Sigmoid colon (tissue), 3 donors: ENCODE measurements around the gene PARD3.

Experiments
- CTCF ChIP-seq, 4 experiments: fragments of 450-650 bp in 3 of 4; fragments of 200-600 bp in 1 of 4; IDR thresholded peaks; one replicate each; pipeline ENCODE4 v1.5.1; 2016 to 2019; ENCODE audit warnings: antibody characterized with exemption in 4 of 4, mild to moderate bottlenecking in 3 of 4, moderate library complexity in 2 of 4
- POLR2A ChIP-seq, 2 donors: fragments of 450-650 bp; IDR thresholded peaks; one replicate each; pipeline ENCODE4 v1.6.1; 2016; ENCODE audit warnings: antibody characterized with exemption in 2 of 2, mild to moderate bottlenecking in 2 of 2, moderate library complexity in 2 of 2

DNA sequence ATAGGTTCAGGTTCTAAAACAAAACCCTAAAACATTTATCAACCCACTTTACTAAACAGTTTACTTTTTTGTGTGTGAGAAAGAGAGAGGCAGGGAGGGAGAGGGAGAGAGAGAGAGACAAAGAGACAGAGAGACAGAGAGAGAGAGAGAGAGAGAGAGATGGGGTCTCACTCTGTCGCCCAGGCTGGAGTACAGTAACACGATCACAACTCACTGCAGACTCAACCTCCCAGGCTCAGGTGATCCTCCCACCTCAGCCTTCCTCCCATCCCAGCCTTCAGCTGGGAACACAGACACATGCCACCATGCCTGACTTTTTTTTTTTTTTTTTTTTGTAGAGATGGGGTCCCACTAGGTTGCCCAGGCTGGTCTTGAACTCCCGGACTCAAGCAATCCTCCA lies 52.9 kb downstream of the PARD3 start:
- TF ChIP-seq CTCF (IDR thresholded peaks at IDR 0.05) (no peak), POLR2A (IDR thresholded peaks at IDR 0.05) (no peak)
